Esophagus muscularis mucosa (tissue), 4 donors: ENCODE measurements around the gene DPYSL4.

Experiments used
- CTCF ChIP-seq, 3 experiments: fragments of 200-600 bp in 2 of 3; fragments of 450-650 bp in 1 of 3; sonication (generic) in 2 of 3; IDR thresholded peaks; one replicate each; pipeline ENCODE4 v1.5.1; 2017 to 2019; ENCODE audit warnings: antibody characterized with exemption in 3 of 3, mild to moderate bottlenecking in 2 of 3, moderate library complexity in 1 of 3
- EP300 ChIP-seq: sonication (generic); formaldehyde crosslinking; IDR thresholded peaks from one replicate; pipeline ENCODE4 v1.6.1; 2017; ENCODE audit warnings: antibody characterized with exemption
- POLR2A ChIP-seq: fragments of 450-650 bp; IDR thresholded peaks from one replicate; pipeline ENCODE4 v1.6.1; 2017; ENCODE audit warnings: antibody characterized with exemption, moderate library complexity, mild to moderate bottlenecking, low read depth
- POLR2AphosphoS5 ChIP-seq, 2 donors: sonication (generic); formaldehyde crosslinking; IDR thresholded peaks; one replicate each; pipeline ENCODE4 v1.6.1; 2017; ENCODE audit warnings: antibody characterized with exemption in 2 of 2

GRCh38 chr10:132227851-132228390 is 41.2 kb downstream of the DPYSL4 start:
- TF ChIP-seq CTCF (IDR thresholded peaks at IDR 0.05) = no peak
- no peak for TF ChIP-seq POLR2A
- no peak for TF ChIP-seq POLR2AphosphoS5 (IDR thresholded peaks at IDR 0.05)
- TF ChIP-seq EP300 = no peak
